Panc1 (cell line): Measurements from ENCODE around the gene IL36B.

ENCODE experiments used
- CTCF ChIP-seq: fragments of 450-650 bp; IDR thresholded peaks from 2 replicates; pipeline ENCODE4 v1.5.1; 2017; ENCODE audit warnings: mild to moderate bottlenecking
- POLR2AphosphoS5 ChIP-seq: IDR thresholded peaks from 2 replicates; pipeline ENCODE4 v1.6.1; 2012; ENCODE audit warnings: mild to moderate bottlenecking, low read depth, low read length, moderate library complexity
- REST ChIP-seq, 2 experiments: IDR thresholded peaks; 2 replicates each; pipeline ENCODE4 v1.6.1; 2011 to 2012; ENCODE audit warnings: low read depth in 2 of 2, control low read depth in 1 of 2, low read length in 1 of 2, mild to moderate bottlenecking in 1 of 2, moderate library complexity in 1 of 2; ENCODE audit not compliant: insufficient read depth in 1 of 2
- SIN3A ChIP-seq: IDR thresholded peaks from 2 replicates; pipeline ENCODE4 v1.6.1; 2012; ENCODE audit warnings: low read depth, mild to moderate bottlenecking, low read length, moderate library complexity, borderline replicate concordance; ENCODE audit not compliant: insufficient read depth

GRCh38 chr2:112996635-112997034 lies 56.0 kb downstream of the IL36B start:
- TF ChIP-seq REST (IDR thresholded peaks at IDR 0.05; ENCODE audit: insufficient read depth in 1 of 2, low read depth in 2 of 2, low read length in 1 of 2) (no peak), CTCF (no peak), POLR2AphosphoS5 (no peak), SIN3A (no peak)
